Effector memory CD4-positive, alpha-beta T cell (primary cell): Measurements from ENCODE around the gene CASP9.

Experiments
- DNase-seq, 3 donors: peaks; one replicate each; pipeline ENCODE4 v3.0.0-alpha.2; 2020
- H3K27ac ChIP-seq: 2 replicates; pipeline ENCODE4 v1.7.0; 2013; ENCODE audit warnings: mild to moderate bottlenecking, low read length, moderate library complexity; ENCODE audit not compliant: insufficient read depth, poor library complexity, severe bottlenecking
- H3K27me3 ChIP-seq: replicated peaks from 2 replicates; pipeline ENCODE4 v1.7.0; 2013; ENCODE audit warnings: mild to moderate bottlenecking, low read length; ENCODE audit not compliant: insufficient read depth, control insufficient read depth, poor library complexity, severe bottlenecking
- H3K36me3 ChIP-seq: 2 replicates; pipeline ENCODE4 v1.7.0; 2013; ENCODE audit warnings: mild to moderate bottlenecking, low read length, moderate library complexity; ENCODE audit not compliant: control insufficient read depth, insufficient read depth
- H3K4me1 ChIP-seq: 2 replicates; pipeline ENCODE4 v1.7.0; 2013; ENCODE audit warnings: low read length, mild to moderate bottlenecking; ENCODE audit not compliant: control insufficient read depth, insufficient read depth, poor library complexity, severe bottlenecking
- H3K4me3 ChIP-seq: 2 replicates; pipeline ENCODE4 v1.7.0; 2013; ENCODE audit warnings: low read length, low read depth, mild to moderate bottlenecking; ENCODE audit not compliant: insufficient read depth, poor library complexity, severe bottlenecking
- H3K9me3 ChIP-seq: 2 replicates; pipeline ENCODE4 v1.7.0; 2013; ENCODE audit warnings: mild to moderate bottlenecking, low read length, moderate library complexity; ENCODE audit not compliant: control insufficient read depth

CASP9 gene

GRCh38 chr1:15546641-15547040 is 22.6 kb upstream of the CASP9 start:
- H3K36me3 ChIP-seq = peaks cover 40% of the 10 kb centered on the region
- no peak for DNase-seq
- no peaks in the 10 kb centered on the region for H3K9me3 ChIP-seq
- H3K4me3 ChIP-seq = no peak overlapping the region
- no peaks in the 10 kb centered on the region for H3K4me1 ChIP-seq
- H3K27me3 ChIP-seq = no peaks in the 10 kb centered on the region
- no peak overlapping the region for H3K27ac ChIP-seq

GRCh38 chr1:15543589-15544568 is 19.9 kb upstream of the CASP9 start:
- Histone ChIP-seq H3K36me3 (peaks cover 51% of the 10 kb centered on the region), H3K27ac (no peak overlapping the region), H3K9me3 (no peaks in the 10 kb centered on the region), H3K4me3 (no peak overlapping the region), H3K4me1 (no peaks in the 10 kb centered on the region), H3K27me3 (no peaks in the 10 kb centered on the region)
- no peak for DNase-seq

- DNase-seq = no peak
- Histone ChIP-seq H3K4me3 (no peak overlapping the region), H3K4me1 (no peaks in the 10 kb centered on the region), H3K9me3 (no peaks in the 10 kb centered on the region), H3K27ac (no peak overlapping the region), H3K27me3 (no peaks in the 10 kb centered on the region), H3K36me3 (peaks cover 51% of the 10 kb centered on the region)
Observed at GRCh38 chr1:15543251-15543588, 19.2 kb upstream of the CASP9 start.

- Histone ChIP-seq H3K27ac (no peak overlapping the region), H3K27me3 (no peaks in the 10 kb centered on the region), H3K4me1 (no peaks in the 10 kb centered on the region), H3K4me3 (no peak overlapping the region), H3K36me3 (peaks cover 48% of the 10 kb centered on the region), H3K9me3 (no peaks in the 10 kb centered on the region)
- no peak for DNase-seq
Observed at GRCh38 chr1:15542388-15543250, 18.6 kb upstream of the CASP9 start.

GRCh38 chr1:15541231-15541792 is 17.3 kb upstream of the CASP9 start:
- Histone ChIP-seq H3K36me3 (peaks cover 44% of the 10 kb centered on the region), H3K4me1 (no peaks in the 10 kb centered on the region), H3K27me3 (no peaks in the 10 kb centered on the region), H3K27ac (no peak overlapping the region), H3K4me3 (no peak overlapping the region), H3K9me3 (no peaks in the 10 kb centered on the region)
- DNase-seq = no peak

- Histone ChIP-seq H3K9me3 (no peaks in the 10 kb centered on the region), H3K27ac (no peak overlapping the region), H3K36me3 (peaks cover 45% of the 10 kb centered on the region), H3K4me3 (no peak overlapping the region), H3K27me3 (no peaks in the 10 kb centered on the region), H3K4me1 (no peaks in the 10 kb centered on the region)
- no peak for DNase-seq
Observed at GRCh38 chr1:15540186-15540585, 16.2 kb upstream of the CASP9 start.

- no peaks in the 10 kb centered on the region for H3K4me1 ChIP-seq
- no peaks in the 10 kb centered on the region for H3K27me3 ChIP-seq
- no peak overlapping the region for H3K4me3 ChIP-seq
- DNase-seq = no peak
- no peak overlapping the region for H3K27ac ChIP-seq
- H3K9me3 ChIP-seq = no peaks in the 10 kb centered on the region
- peaks cover 40% of the 10 kb centered on the region for H3K36me3 ChIP-seq
Observed at GRCh38 chr1:15538771-15539170, 14.8 kb upstream of the CASP9 start.

- H3K27ac ChIP-seq = no peak overlapping the region
- no peak for DNase-seq
Observed at GRCh38 chr1:15531682-15532081, 7.7 kb upstream of the CASP9 start.

GRCh38 chr1:15531003-15531402 is 7.0 kb upstream of the CASP9 start:
- H3K9me3 ChIP-seq = no peaks in the 10 kb centered on the region
- H3K27me3 ChIP-seq = no peaks in the 10 kb centered on the region
- no peak overlapping the region for H3K4me3 ChIP-seq
- H3K27ac ChIP-seq = no peak overlapping the region
- H3K36me3 ChIP-seq = peaks cover 5% of the 10 kb centered on the region
- peaks cover 5% of the 10 kb centered on the region for H3K4me1 ChIP-seq
- DNase-seq = no peak

More at GRCh38 chr1:15531682-15532081, 7.7 kb upstream of the CASP9 start:
- Histone ChIP-seq H3K36me3 (peaks cover 9% of the 10 kb centered on the region), H3K9me3 (no peaks in the 10 kb centered on the region), H3K27me3 (no peaks in the 10 kb centered on the region), H3K4me1 (no peaks in the 10 kb centered on the region), H3K4me3 (no peak overlapping the region)
